IMR-90 (cell line): ENCODE data around the gene AVP.

ENCODE experiments used
- CTCF ChIP-seq: conservative IDR thresholded peaks from 2 replicates; pipeline ENCODE4 v1.5.1; 2012; ENCODE audit warnings: mild to moderate bottlenecking, low read depth, low read length, improper control_type of control experiment
- MAFK ChIP-seq: IDR thresholded peaks from 2 replicates; pipeline ENCODE4 v1.6.1; 2012; ENCODE audit warnings: low read depth, low read length, improper control_type of control experiment
- POLR2A ChIP-seq: IDR thresholded peaks from 2 replicates; pipeline ENCODE4 v1.6.1; 2012; ENCODE audit warnings: mild to moderate bottlenecking, low read depth, low read length

DNA sequence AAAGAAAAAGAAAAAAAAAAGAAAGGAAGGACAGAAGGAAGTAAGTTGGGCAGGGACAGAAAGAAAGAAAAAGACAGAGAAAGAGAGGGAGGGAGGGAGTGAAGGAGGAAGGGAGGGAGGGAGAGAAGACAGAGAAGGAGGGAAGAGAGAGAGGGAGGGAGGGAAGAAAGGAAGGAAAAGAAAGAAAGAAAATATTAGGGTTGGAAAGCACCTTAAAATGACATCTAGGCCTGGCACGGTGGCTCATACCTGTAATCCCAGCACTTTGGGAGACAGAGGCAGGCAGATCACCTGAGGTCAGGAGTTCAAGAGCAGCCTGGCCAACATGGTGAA, 42.0 kb upstream of the AVP start:
- TF ChIP-seq CTCF (no peak), MAFK (no peak), POLR2A (no peak)
